AG20443 (cell line): Measurements from ENCODE around the gene DYNC2H1.
"Not testable (repeated sequence)": the region's sequence is repeated elsewhere in the genome, so short reads cannot be mapped to it uniquely, and the experiment has no call there.

Experiments used
- DNase-seq: peaks from one replicate; pipeline ENCODE4 v3.0.0; 2012; ENCODE audit warnings: low spot score, mixed read lengths

DYNC2H1 gene

DNA sequence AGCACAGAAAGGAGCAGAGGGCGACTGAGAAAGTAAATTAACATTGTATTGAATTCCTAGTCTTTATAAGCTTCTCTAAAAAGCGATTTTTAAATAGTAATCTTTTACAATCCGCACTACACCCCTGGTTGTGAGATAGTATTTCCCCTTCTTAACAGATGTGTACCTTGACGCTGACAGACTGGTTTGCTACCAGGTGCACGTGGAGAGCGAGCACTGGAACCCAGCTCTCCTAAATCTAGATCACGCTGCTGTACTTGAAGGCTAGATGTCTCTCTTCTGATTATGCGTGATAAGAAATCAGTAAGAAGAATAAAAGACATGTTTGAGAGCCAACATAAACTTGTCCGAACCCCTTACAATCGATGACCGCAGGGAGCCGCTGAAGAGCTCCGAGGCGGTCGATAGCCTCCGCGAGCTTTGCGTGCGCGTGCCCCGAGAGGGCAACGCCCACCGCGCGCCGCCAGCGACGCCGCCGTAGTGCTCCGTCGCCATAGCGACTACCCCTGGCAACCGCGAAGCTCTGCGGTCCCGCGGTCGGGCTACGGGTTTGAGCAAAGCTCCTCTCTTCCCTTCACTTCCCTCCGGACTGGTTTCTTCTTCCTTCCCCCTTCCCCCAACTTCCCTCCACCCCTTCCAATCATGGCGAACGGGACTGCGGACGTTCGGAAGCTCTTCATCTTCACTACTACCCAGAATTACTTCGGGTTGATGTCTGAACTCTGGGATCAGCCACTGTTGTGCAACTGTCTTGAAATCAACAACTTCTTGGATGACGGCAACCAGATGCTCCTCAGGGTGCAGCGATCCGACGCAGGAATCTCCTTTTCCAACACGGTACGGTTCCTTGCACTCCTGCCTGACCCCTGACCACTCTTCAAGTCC lies at the start of gene DYNC2H1:
Gene DYNC2H1, plus strand, starts transcription at position 494 of the 885 bp plus-strand sequence. Its CDS starts 149 bp downstream, at position 643.
- peak; percentile 98 for DNase-seq

GRCh38 chr11:103061656-103062055 lies 47.6 kb upstream of the DYNC2H1 start:
- DNase-seq, result no peak

DNA sequence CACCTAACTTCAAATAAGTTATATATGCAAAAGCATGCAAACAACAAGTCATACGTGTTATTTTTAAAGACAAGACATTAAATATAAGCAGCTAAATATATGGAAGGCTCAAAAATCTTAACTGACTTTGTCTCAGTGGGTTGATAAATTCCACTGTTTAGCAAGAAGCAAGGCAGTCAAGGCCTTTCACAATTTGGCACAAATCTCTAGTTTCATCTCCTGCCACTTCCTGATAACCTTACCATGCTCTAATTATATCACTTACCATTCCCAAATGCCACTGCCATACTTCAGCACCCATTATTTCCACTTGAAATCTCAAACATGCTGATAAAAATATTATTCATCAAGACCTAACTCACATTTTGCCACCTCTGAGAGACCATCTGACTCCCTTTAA lies 42.1 kb upstream of the DYNC2H1 start:
- DNase-seq, result no peak

DNA sequence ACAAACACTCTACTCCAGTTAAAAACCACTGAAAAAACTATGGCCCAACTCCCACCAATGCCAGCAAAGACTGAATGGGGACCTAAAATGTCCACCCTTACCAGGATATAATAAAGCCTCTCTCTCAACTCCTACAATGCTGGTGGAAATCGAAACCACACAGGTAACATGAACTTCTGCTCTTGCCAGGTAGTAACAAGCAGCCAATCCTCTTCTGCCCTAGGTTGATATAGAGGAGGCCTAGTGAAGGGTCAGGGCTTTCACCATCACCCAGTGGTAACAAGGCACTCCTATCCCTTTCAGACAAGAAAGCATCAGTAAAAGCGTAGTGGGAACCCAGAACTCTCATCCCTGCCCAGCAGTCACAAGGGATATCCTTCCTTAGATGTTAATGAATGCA lies 39.9 kb upstream of the DYNC2H1 start:
- no peak for DNase-seq

GRCh38 chr11:103070142-103070541 lies 39.1 kb upstream of the DYNC2H1 start:
- no peak for DNase-seq

- no peak for DNase-seq
Measured at GRCh38 chr11:103071008-103071407, 38.2 kb upstream of the DYNC2H1 start.

DNA sequence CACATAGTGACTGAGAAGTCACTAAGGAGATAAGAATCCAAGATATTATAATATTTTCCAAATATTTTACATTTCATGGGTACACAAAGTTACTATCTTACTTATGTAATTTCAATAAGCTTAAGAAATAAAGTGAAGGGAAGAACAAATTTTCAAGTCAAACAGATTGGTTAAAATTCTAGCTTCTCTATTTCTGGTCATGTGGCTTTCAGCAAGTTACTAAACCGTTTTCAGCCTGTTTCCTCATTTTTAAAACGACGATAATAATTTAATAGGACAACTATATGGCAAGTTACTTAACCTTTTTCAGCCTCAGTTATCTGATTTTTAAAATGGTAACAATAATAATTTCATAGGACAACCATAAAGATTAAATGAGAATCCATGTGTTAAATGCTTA lies 32.9 kb upstream of the DYNC2H1 start:
- no peak for DNase-seq

DNA sequence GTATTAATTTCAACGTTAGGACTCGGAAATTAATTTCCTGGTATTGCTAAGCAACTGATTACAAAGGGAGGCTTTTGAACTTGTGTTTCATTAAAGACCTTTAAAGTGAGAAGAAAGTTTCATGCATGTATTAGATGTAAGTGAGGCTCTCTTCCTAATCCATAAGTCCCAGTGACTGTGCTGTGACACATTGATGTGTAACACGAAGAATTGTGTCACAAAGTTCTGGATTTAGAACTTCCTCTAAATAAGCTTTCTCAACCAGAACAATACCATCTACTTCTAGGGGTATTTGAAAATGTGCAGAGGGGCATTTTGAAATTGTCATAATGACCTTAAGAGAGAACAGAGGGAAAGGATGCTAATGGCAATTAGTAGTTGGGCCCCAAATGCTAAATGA lies 31.7 kb upstream of the DYNC2H1 start:
- DNase-seq, result no peak

GRCh38 chr11:103078710-103079109 lies 30.5 kb upstream of the DYNC2H1 start:
- no peak for DNase-seq

- peak; percentile 7 for DNase-seq
Measured at GRCh38 chr11:103079833-103080232, 29.4 kb upstream of the DYNC2H1 start.

- DNase-seq, result no peak
Measured at GRCh38 chr11:103085758-103086365, 23.4 kb upstream of the DYNC2H1 start.

- no peak for DNase-seq
Measured at GRCh38 chr11:103086461-103086860, 22.8 kb upstream of the DYNC2H1 start.

- peak; percentile 48 for DNase-seq
Measured at GRCh38 chr11:103091064-103091800, 18.0 kb upstream of the DYNC2H1 start.

DNA sequence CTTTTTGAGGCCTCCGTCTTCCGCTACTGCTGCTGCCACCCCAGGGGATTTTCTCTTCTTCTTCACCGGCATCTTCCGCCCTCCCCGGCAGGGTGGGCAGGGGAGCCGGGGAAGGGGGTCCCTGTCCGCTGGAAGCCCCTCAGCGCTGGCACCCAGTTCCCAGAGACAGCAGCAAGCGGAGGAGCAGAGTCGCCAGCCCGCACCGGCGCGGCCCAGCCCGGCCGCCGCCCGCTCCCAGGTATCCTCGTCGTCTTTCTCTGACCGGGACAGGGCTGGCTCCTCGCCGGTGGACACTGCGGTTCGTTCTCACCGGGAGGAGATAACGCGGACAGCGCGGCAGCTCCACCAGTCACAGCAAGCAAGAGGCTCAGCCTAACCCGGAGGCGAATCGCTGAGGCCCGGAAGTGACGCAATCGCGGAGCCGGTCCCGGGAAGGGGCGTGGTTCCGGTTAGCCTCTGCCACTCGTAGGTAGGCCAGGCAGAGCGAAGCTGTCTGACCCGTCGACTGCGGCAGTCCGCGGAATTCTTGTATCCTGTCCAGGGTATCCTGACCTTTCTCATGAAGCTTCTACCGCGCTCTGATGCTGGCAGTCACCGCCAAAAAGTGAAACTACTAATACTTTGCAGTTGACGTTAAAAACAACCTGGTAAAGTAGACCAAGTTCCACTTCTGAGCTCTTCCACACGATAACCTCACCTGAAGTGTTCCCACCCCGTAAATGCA lies 17.3 kb upstream of the DYNC2H1 start, which contains the start of gene DCUN1D5:
Gene DCUN1D5, minus strand, starts transcription at position 360 of the 724 bp plus-strand sequence. Its CDS starts 288 bp downstream, at position 72.
- DNase-seq, result peak; percentile 99

- DNase-seq, result no peak
Measured at GRCh38 chr11:103097279-103097678, 11.9 kb upstream of the DYNC2H1 start.

- DNase-seq, result no peak
Measured at GRCh38 chr11:103109818-103110388, 677 bp downstream of the DYNC2H1 start.

- peak; percentile 22 for DNase-seq
Measured at GRCh38 chr11:103110391-103110790, 1.2 kb downstream of the DYNC2H1 start.

DNA sequence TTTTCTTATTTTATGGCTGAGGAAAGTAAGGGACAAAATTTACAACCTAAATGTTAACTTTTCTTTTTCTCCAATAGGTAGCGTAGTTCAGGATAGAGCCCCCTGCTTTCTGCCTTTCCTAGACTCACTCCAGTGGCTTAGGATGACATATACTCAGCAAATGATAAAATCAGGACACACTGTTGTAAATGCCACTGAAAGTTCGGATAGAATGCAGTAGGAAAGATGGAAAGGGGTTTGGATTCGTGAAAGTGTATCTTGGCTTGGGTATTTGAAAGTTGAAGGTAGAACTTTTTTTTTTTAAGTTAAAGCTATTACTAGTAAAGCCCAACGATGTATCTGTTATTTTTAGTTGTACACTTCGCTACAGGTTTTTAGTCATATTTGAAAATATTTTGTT lies 2.2 kb downstream of the DYNC2H1 start:
- no peak for DNase-seq

GRCh38 chr11:103112364-103112763 lies 3.1 kb downstream of the DYNC2H1 start:
- no peak for DNase-seq

GRCh38 chr11:103114836-103115235 lies 5.6 kb downstream of the DYNC2H1 start:
- DNase-seq, result no peak

DNA sequence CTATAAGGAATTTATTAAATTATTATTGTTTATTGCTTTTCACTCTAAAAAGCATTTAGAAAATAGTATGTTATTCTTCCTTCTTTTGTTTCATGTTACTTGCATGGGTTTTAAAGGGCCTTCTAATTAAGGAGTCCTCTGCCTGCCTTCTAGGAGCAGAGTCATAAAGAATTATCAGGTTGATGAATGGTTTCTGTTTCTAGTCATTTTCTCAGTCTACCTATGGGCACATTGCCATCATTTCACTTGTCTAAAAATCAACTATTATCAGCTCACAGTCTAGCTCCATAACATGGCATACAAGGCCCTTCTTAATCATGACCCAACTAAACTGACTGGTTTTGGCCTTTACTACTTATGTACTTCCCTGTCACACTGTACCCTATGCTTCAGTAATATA lies 16.2 kb downstream of the DYNC2H1 start:
- no peak for DNase-seq

DNA sequence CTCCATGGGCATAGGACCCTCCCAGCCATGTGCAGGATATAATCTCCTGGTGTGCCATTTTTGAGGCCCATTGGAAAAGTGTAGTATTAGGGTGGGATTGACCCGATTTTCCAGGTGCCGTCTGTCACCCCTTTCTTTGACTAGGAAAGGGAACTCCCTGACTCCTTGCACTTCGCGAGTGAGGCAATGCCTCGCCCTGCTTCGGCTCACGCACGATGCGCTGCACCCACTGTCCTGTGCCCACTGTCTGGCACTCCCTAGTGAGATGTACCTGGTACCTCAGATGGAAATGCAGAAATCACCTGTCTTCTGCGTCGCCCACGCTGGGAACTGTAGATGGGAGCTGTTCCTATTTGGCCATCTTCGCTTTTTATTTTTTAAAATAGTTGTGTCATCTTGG lies 32.8 kb downstream of the DYNC2H1 start:
- DNase-seq, result not testable (repeated sequence)
